Endothelial cell of umbilical vein (primary cell): ENCODE measurements around the gene DCAF10. TPM values are rescaled to one million over a fixed set of nuclear protein-coding genes. Genes with fewer than 3 reads are reported as not detected.

Experiments
- BruUV-seq: library from RNA; stranded (reverse); fragments of 400-500 nt; replicated peaks from 2 replicates; lab custom pipeline; 2021; lab: Mats Ljungman, UMichigan
- CTCF ChIA-PET: fragments of 300-600, 350-600 bp; sonication (Branson Sonifier 250); formaldehyde crosslinking; loops from one replicate; lab custom pipeline; 2021; ENCODE audit warnings: antibody characterized with exemption, inconsistent platforms; lab: Charles Lee
- POLR2A ChIA-PET: fragments of 300-600, 350-600 bp; sonication (Branson Sonifier 250); formaldehyde crosslinking; loops from one replicate; lab custom pipeline; 2021; ENCODE audit warnings: antibody characterized with exemption, inconsistent platforms; lab: Charles Lee
- DNase-seq: peaks from one replicate; pipeline ENCODE4 v3.0.0-alpha.2; 2011; ENCODE audit warnings: low read depth, low spot score
- FAIRE-seq: peaks from 2 replicates; lab custom pipeline; 2011; peaks lifted over from hg19 to GRCh38; lab: Jason Lieb, UNC
- H2AFZ ChIP-seq: 2 replicates; pipeline ENCODE4 v1.6.0; 2012; ENCODE audit warnings: low read depth, low read length, control low read depth, inconsistent platforms
- H3K27ac ChIP-seq: 2 replicates; pipeline ENCODE4 v1.5.1; 2011; ENCODE audit warnings: low read depth, mild to moderate bottlenecking, control low read depth, low read length, moderate library complexity; ENCODE audit not compliant: insufficient read depth
- H3K27me3 ChIP-seq, 2 experiments: 2 replicates each; pipeline versions ENCODE4 v1.6.0 to v1.6.1; 2011; ENCODE audit warnings: low read length in 2 of 2, mixed read lengths in 1 of 2; ENCODE audit not compliant: control insufficient read depth in 2 of 2, insufficient read depth in 2 of 2
- H3K36me3 ChIP-seq, 2 experiments: 2 replicates in 1 of 2; 3 replicates in 1 of 2; pipeline ENCODE4 v1.5.1; 2011; ENCODE audit warnings: low read length in 2 of 2, mild to moderate bottlenecking in 1 of 2, moderate library complexity in 1 of 2; ENCODE audit not compliant: control insufficient read depth in 2 of 2, insufficient read depth in 2 of 2; ENCODE audit errors: extremely low read depth in 1 of 2
- H3K4me1 ChIP-seq: 3 replicates; pipeline ENCODE4 v1.5.1; 2011; ENCODE audit warnings: mild to moderate bottlenecking, low read length; ENCODE audit not compliant: control insufficient read depth, insufficient read depth; ENCODE audit errors: extremely low read depth
- H3K4me2 ChIP-seq: 2 replicates; pipeline ENCODE4 v1.6.1; 2011; ENCODE audit warnings: low read length, control low read depth, mixed read lengths; ENCODE audit not compliant: insufficient read depth
- H3K4me3 ChIP-seq, 3 experiments: fragments of 200-600 bp in 1 of 3; sonication (generic), shearing (Covaris generic) in 1 of 3; replicated peaks in 1 of 3; 2 replicates each; pipeline ENCODE4 v1.5.1; 2011 to 2016; ENCODE audit warnings: control low read depth in 3 of 3, low read length in 3 of 3, mild to moderate bottlenecking in 2 of 3, inconsistent platforms in 1 of 3, low read depth in 1 of 3, moderate library complexity in 1 of 3; ENCODE audit not compliant: insufficient read depth in 1 of 3
- H3K79me2 ChIP-seq: 2 replicates; pipeline ENCODE4 v1.6.0; 2012; ENCODE audit warnings: low read length, inconsistent platforms; ENCODE audit not compliant: control insufficient read depth, insufficient read depth
- H3K9ac ChIP-seq: replicated peaks from 2 replicates; pipeline ENCODE3; 2011; ENCODE audit warnings: low read length, control low read depth; ENCODE audit not compliant: insufficient read depth; ENCODE audit errors: extremely low read depth
- H3K9me1 ChIP-seq: replicated peaks from 3 replicates; pipeline ENCODE4 v1.6.0; 2011; ENCODE audit warnings: mild to moderate bottlenecking, low read length; ENCODE audit not compliant: control insufficient read depth, insufficient read depth; ENCODE audit errors: extremely low read depth
- H3K9me3 ChIP-seq: replicated peaks from 2 replicates; pipeline ENCODE4 v1.5.1; 2012; ENCODE audit warnings: low read length, inconsistent platforms; ENCODE audit not compliant: control insufficient read depth, insufficient read depth
- H4K20me1 ChIP-seq: replicated peaks from 2 replicates; pipeline ENCODE3; 2011; ENCODE audit warnings: mild to moderate bottlenecking, low read length; ENCODE audit not compliant: control insufficient read depth, insufficient read depth; ENCODE audit errors: extremely low read depth
- EZH2 ChIP-seq: IDR thresholded peaks from 2 replicates; pipeline ENCODE4 v1.6.1; 2012; ENCODE audit warnings: borderline replicate concordance, low read depth, mild to moderate bottlenecking, moderate library complexity, low read length, inconsistent platforms; ENCODE audit not compliant: severe bottlenecking
- FOS ChIP-seq: IDR thresholded peaks from 2 replicates; pipeline ENCODE4 v1.6.1; 2011; ENCODE audit warnings: mild to moderate bottlenecking, low read length, moderate library complexity, borderline replicate concordance; ENCODE audit not compliant: insufficient read depth
- GATA2 ChIP-seq: IDR thresholded peaks from 2 replicates; pipeline ENCODE4 v1.7.0; 2011; ENCODE audit warnings: low read depth, mild to moderate bottlenecking, moderate library complexity, mixed read lengths, low read length; ENCODE audit not compliant: insufficient read length, insufficient read depth
- JUN ChIP-seq: IDR thresholded peaks from 2 replicates; pipeline ENCODE4 v1.6.1; 2011; ENCODE audit warnings: borderline replicate concordance, low read depth; ENCODE audit not compliant: insufficient read length, insufficient read depth
- MAX ChIP-seq: IDR thresholded peaks from 2 replicates; pipeline ENCODE4 v1.6.1; 2011; ENCODE audit not compliant: insufficient read depth, insufficient read length
- MYC ChIP-seq: IDR thresholded peaks from one replicate; pipeline ENCODE4 v1.6.1; 2011; ENCODE audit warnings: mild to moderate bottlenecking, low read depth, low read length
- POLR2A ChIP-seq: IDR thresholded peaks from 2 replicates; pipeline ENCODE4 v1.6.1; 2012; ENCODE audit warnings: low read depth, mild to moderate bottlenecking, control low read depth, low read length
- POLR2AphosphoS5 ChIP-seq: IDR thresholded peaks from 2 replicates; pipeline ENCODE4 v1.6.1; 2012; ENCODE audit warnings: low read depth, mild to moderate bottlenecking, control low read depth, low read length, moderate library complexity; ENCODE audit not compliant: insufficient read depth
- dilution Hi-C: fragments of 300-500 bp; cut with MboI; formaldehyde crosslinking; loops from one replicate; pipeline ENCODE4 v1.15.0; 2019; ENCODE audit warnings: low sequenced_read_pairs; ENCODE audit not compliant: extremely low pct_ligation_motif_present
- intact Hi-C: fragments of 100-400 bp; cut with micrococcal nuclease; formaldehyde crosslinking; loops from one replicate; pipeline ENCODE4 v1.10.0; 2022
- polyA plus RNA-seq, 4 experiments: library from polyadenylated mRNA; depleted of rRNA in 3 of 4; stranded (reverse) in 3 of 4; unstranded in 1 of 4; fragments of >200 nt; gene quantifications; 2 replicates each; pipeline versions ENCODE4 v1.2.1 to v1.2.3, GENCODE V29; 2011 to 2012; ENCODE audit warnings: missing spikeins in 1 of 4
- total RNA-seq: library from RNA; stranded (reverse); gene quantifications from 2 replicates; pipeline ENCODE4 v1.2.3, GENCODE V29; 2021
- TF ChIP-seq, protein P1 (sequence below), 2 donors: IDR thresholded peaks; 1 replicate in 1 of 2; 2 replicates in 1 of 2; pipeline ENCODE4 v1.5.1; 2011; ENCODE audit warnings: low read length in 2 of 2, mild to moderate bottlenecking in 2 of 2, moderate library complexity in 2 of 2, control low read depth in 1 of 2, inconsistent platforms in 1 of 2, low read depth in 1 of 2; ENCODE audit not compliant: insufficient read depth in 1 of 2; ENCODE audit errors: extremely low read depth in 1 of 2

The DCAF10 gene
- total and polyA plus RNA-seq, 2 donors (not counting 3 experiments of a cell fraction or from before 2014, with no cell fraction given) = 13.1 to 21.5 TPM

DNA sequence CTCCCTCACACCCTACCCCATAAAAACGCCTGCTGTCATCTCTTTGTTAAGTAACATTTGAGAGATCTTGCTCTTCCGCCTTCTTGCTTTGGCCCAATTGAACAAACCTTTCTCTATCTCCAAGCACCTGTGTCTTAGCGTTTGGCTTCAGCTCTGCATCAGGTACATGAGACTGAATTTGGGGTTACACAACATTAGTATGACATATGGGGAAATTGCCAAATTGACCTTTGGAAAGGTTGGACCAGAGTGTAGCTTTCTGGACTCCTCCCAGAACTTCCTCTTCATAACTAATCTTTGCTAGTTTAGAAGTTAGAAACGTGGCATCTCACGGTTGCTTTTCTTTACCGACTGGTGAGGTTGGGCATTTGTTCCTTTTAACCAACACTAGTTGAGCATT is 12.3 kb upstream of the DCAF10 start:
- BruUV-seq = no TSS peak
- Histone ChIP-seq H3K4me3 (no peak overlapping the region), H2AFZ (no peak overlapping the region), H3K36me3 (peaks cover 0 to under 1% of the 10 kb centered on the region in 2 experiments), H3K27me3 (no peaks in the 10 kb centered on the region), H3K79me2 (peaks cover 14% of the 10 kb centered on the region), H4K20me1 (no peaks in the 10 kb centered on the region), H3K9me1 (no peaks in the 10 kb centered on the region), H3K9me3 (no peaks in the 10 kb centered on the region), H3K4me1 (peaks cover 11% of the 10 kb centered on the region), H3K27ac (no peak overlapping the region), H3K4me2 (no peak overlapping the region), H3K9ac (no peak overlapping the region)
- ChIA-PET POLR2A (no interaction called here), CTCF (no interaction called here)
- intact Hi-C loops (loop anchor here (5.0 to 10.0 kb wide), 3 partner anchors 114 to 304 kb away; partner anchors contain the start of genes POLR1E and SLC25A51), dilution Hi-C loops (no loop called here)
- no peak for DNase-seq
- FAIRE-seq = no peak
- TF ChIP-seq JUN = no peak
- no peak for TF ChIP-seq EZH2
- no peak for TF ChIP-seq GATA2
- TF ChIP-seq FOS = no peak
- no peak for TF ChIP-seq POLR2A
- TF ChIP-seq MAX = no peak
- TF ChIP-seq, protein P1, sequence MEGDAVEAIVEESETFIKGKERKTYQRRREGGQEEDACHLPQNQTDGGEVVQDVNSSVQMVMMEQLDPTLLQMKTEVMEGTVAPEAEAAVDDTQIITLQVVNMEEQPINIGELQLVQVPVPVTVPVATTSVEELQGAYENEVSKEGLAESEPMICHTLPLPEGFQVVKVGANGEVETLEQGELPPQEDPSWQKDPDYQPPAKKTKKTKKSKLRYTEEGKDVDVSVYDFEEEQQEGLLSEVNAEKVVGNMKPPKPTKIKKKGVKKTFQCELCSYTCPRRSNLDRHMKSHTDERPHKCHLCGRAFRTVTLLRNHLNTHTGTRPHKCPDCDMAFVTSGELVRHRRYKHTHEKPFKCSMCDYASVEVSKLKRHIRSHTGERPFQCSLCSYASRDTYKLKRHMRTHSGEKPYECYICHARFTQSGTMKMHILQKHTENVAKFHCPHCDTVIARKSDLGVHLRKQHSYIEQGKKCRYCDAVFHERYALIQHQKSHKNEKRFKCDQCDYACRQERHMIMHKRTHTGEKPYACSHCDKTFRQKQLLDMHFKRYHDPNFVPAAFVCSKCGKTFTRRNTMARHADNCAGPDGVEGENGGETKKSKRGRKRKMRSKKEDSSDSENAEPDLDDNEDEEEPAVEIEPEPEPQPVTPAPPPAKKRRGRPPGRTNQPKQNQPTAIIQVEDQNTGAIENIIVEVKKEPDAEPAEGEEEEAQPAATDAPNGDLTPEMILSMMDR (IDR thresholded peaks at IDR 0.05; ENCODE audit: extremely low read depth in 1 of 2, insufficient read depth in 1 of 2, low read depth in 1 of 2, low read length in 2 of 2) = no peak
- no peak for TF ChIP-seq MYC
- no peak for TF ChIP-seq POLR2AphosphoS5
